PC-3 (cell line): ENCODE results near the gene SLC25A26. TPM values are rescaled to one million over a fixed set of nuclear protein-coding genes. Genes with fewer than 3 reads are reported as not detected.

Source experiments
- ATAC-seq: fragments of 200-7000 bp; cut with Tn5 transposase; 2 replicates; pipeline ENCODE4 v1.9.1; 2020; ENCODE audit warnings: mild to moderate bottlenecking, moderate library complexity
- BruUV-seq: library from RNA; stranded (reverse); fragments of 400-500 nt; replicated peaks from 2 replicates; lab custom pipeline; 2021; lab: Mats Ljungman, UMichigan
- CTCF ChIA-PET: fragments of 300-600 bp; sonication (Branson Sonifier 250); formaldehyde crosslinking; loops from one replicate; lab custom pipeline; 2022; ENCODE audit warnings: antibody characterized with exemption; lab: Charles Lee
- POLR2A ChIA-PET: fragments of 300-600 bp; sonication (Branson Sonifier 250); formaldehyde crosslinking; loops from one replicate; lab custom pipeline; 2022; ENCODE audit warnings: antibody characterized with exemption; ENCODE audit not compliant: unreplicated experiment; lab: Charles Lee
- DNase-seq: peaks from one replicate; pipeline ENCODE4 v3.0.0-alpha.2; 2015
- H2AFZ ChIP-seq: fragments of 300-600 bp; sonication (generic); 2 replicates; pipeline ENCODE4 v1.6.0; 2016; ENCODE audit warnings: antibody characterized with exemption, low read length
- H3F3A ChIP-seq: fragments of 300-600 bp; sonication (generic); one replicate; pipeline ENCODE4 v1.6.0; 2017; ENCODE audit warnings: antibody characterized with exemption, low read length, control low read depth, mild to moderate bottlenecking; ENCODE audit not compliant: unreplicated experiment
- H3K27ac ChIP-seq: fragments of 300-600 bp; sonication (generic); 2 replicates; pipeline ENCODE4 v1.5.1; 2016; ENCODE audit warnings: mild to moderate bottlenecking, low read length
- H3K27me3 ChIP-seq: fragments of 300-600 bp; sonication (generic); 2 replicates; pipeline ENCODE4 v1.6.1; 2016; ENCODE audit warnings: low read length, mixed read lengths
- H3K36me3 ChIP-seq: fragments of 300-600 bp; sonication (generic); 2 replicates; pipeline ENCODE4 v1.6.1; 2016; ENCODE audit warnings: low read depth, mixed run types, low read length, mixed read lengths
- H3K4me1 ChIP-seq: fragments of 300-600 bp; sonication (generic); 2 replicates; pipeline ENCODE4 v1.5.1; 2016; ENCODE audit warnings: low read length; ENCODE audit not compliant: insufficient read depth
- H3K4me2 ChIP-seq: fragments of 300-600 bp; sonication (generic); 2 replicates; pipeline ENCODE4 v1.6.0; 2016; ENCODE audit warnings: low read length
- H3K4me3 ChIP-seq: fragments of 300-600 bp; sonication (generic); 2 replicates; pipeline ENCODE4 v1.5.1; 2016; ENCODE audit warnings: mild to moderate bottlenecking, low read length, mixed read lengths
- H3K79me2 ChIP-seq: fragments of 300-600 bp; sonication (generic); 2 replicates; pipeline ENCODE4 v1.6.1; 2017; ENCODE audit warnings: low read length, mixed read lengths
- H3K9ac ChIP-seq: fragments of 300-600 bp; sonication (generic); 2 replicates; pipeline ENCODE4 v1.6.0; 2016; ENCODE audit warnings: mild to moderate bottlenecking, low read length
- H3K9me2 ChIP-seq: fragments of 300-600 bp; sonication (generic); replicated peaks from 2 replicates; pipeline ENCODE4 v1.6.1; 2016; ENCODE audit warnings: mixed run types, low read length, mixed read lengths
- H3K9me3 ChIP-seq: fragments of 300-600 bp; sonication (generic); 2 replicates; pipeline ENCODE4 v1.6.1; 2016; ENCODE audit warnings: low read length, mixed read lengths
- H4K20me1 ChIP-seq: fragments of 300-600 bp; sonication (generic); 2 replicates; pipeline ENCODE4 v1.6.1; 2016; ENCODE audit warnings: low read length, mixed read lengths
- CTCF ChIP-seq: fragments of 300-600 bp; sonication (generic); conservative IDR thresholded peaks from 2 replicates; pipeline ENCODE4 v1.5.1; 2017; ENCODE audit warnings: antibody characterized with exemption, low read depth, mild to moderate bottlenecking, low read length
- EZH2 ChIP-seq: fragments of 300-600 bp; sonication (generic); IDR thresholded peaks from one replicate; pipeline ENCODE4 v1.6.1; 2017; ENCODE audit warnings: antibody characterized with exemption, mild to moderate bottlenecking, low read length; ENCODE audit not compliant: unreplicated experiment
- EZH2phosphoT487 ChIP-seq: fragments of 300-600 bp; sonication (generic); IDR thresholded peaks from 2 replicates; pipeline ENCODE4 v1.6.1; 2018; ENCODE audit warnings: mild to moderate bottlenecking, antibody characterized with exemption, low read length, borderline replicate concordance
- intact Hi-C: fragments of 100-400 bp; cut with micrococcal nuclease; formaldehyde crosslinking; loops from 2 replicates; pipeline ENCODE4 v1.9.0; 2023
- total RNA-seq: library from RNA; depleted of rRNA; stranded (reverse); fragments of >200 nt; gene quantifications from 2 replicates; pipeline ENCODE4 v1.2.3, GENCODE V29; 2014

SLC25A26 gene
- total RNA-seq, 1 experiment from 2014 or later, result 7.9 TPM

GRCh38 chr3:66299891-66300290, 79.1 kb downstream of the SLC25A26 start:
- Histone ChIP-seq H3K27me3 (no peaks in the 10 kb centered on the region), H3K4me1 (no peaks in the 10 kb centered on the region), H3K36me3 (no peaks in the 10 kb centered on the region), H3K27ac (no peak overlapping the region), H3K4me3 (no peak overlapping the region), H3K9me2 (no peaks in the 10 kb centered on the region), H4K20me1 (no peaks in the 10 kb centered on the region), H3K79me2 (no peaks in the 10 kb centered on the region), H3K4me2 (no peak overlapping the region), H3K9ac (no peak overlapping the region), H3F3A (no peaks in the 10 kb centered on the region), H3K9me3 (no peaks in the 10 kb centered on the region), H2AFZ (no peak overlapping the region)
- DNase-seq (no peak), ATAC-seq (no peak)
- TF ChIP-seq EZH2phosphoT487 (no peak), EZH2 (no peak), CTCF (no peak)
- CTCF ChIA-PET, result no interaction called here
- POLR2A ChIA-PET, result no interaction called here
- no TSS peak for BruUV-seq
- intact Hi-C loops, result no loop called here

- no peak overlapping the region for H3K9ac ChIP-seq
- no peaks in the 10 kb centered on the region for H3K9me3 ChIP-seq
- H3K27ac ChIP-seq, result no peak overlapping the region
- no TSS peak for BruUV-seq
- H3K36me3 ChIP-seq, result no peaks in the 10 kb centered on the region
- no peaks in the 10 kb centered on the region for H3K4me1 ChIP-seq
- no peaks in the 10 kb centered on the region for H3K9me2 ChIP-seq
- H3K27me3 ChIP-seq, result no peaks in the 10 kb centered on the region
- H3K4me2 ChIP-seq, result no peak overlapping the region
- CTCF ChIA-PET, result no interaction called here
- no peaks in the 10 kb centered on the region for H3F3A ChIP-seq
- H3K79me2 ChIP-seq, result no peaks in the 10 kb centered on the region
- no peak for TF ChIP-seq EZH2
- POLR2A ChIA-PET, result no interaction called here
- DNase-seq (no peak), ATAC-seq (no peak)
- no peaks in the 10 kb centered on the region for H4K20me1 ChIP-seq
- no peak overlapping the region for H3K4me3 ChIP-seq
- intact Hi-C loops, result no loop called here
- H2AFZ ChIP-seq, result no peak overlapping the region
Observed at GRCh38 chr3:66302288-66302687, 81.5 kb downstream of the SLC25A26 start.

GRCh38 chr3:66303491-66303901, 82.7 kb downstream of the SLC25A26 start:
- BruUV-seq, result no TSS peak
- no peaks in the 10 kb centered on the region for H3K4me1 ChIP-seq
- no peak overlapping the region for H3K27ac ChIP-seq
- no peaks in the 10 kb centered on the region for H3F3A ChIP-seq
- H3K9me2 ChIP-seq, result no peaks in the 10 kb centered on the region
- no peaks in the 10 kb centered on the region for H3K27me3 ChIP-seq
- no peak overlapping the region for H3K4me3 ChIP-seq
- ChIA-PET POLR2A (no interaction called here), CTCF (no interaction called here)
- no peak overlapping the region for H2AFZ ChIP-seq
- H3K4me2 ChIP-seq, result no peak overlapping the region
- no peaks in the 10 kb centered on the region for H3K79me2 ChIP-seq
- no peaks in the 10 kb centered on the region for H3K9me3 ChIP-seq
- no peaks in the 10 kb centered on the region for H3K36me3 ChIP-seq
- intact Hi-C loops, result no loop called here
- no peaks in the 10 kb centered on the region for H4K20me1 ChIP-seq
- ATAC-seq (no peak), DNase-seq (no peak)
- no peak overlapping the region for H3K9ac ChIP-seq
- no peak for TF ChIP-seq CTCF
- no peak for TF ChIP-seq EZH2
- TF ChIP-seq EZH2phosphoT487, result no peak
